SK-N-SH (cell line): ENCODE measurements around the gene MAP7. TPM values are rescaled to one million over a fixed set of nuclear protein-coding genes. Genes with fewer than 3 reads are reported as not detected.

Source experiments
- CTCF ChIA-PET: fragments of 300-600, 350-600 bp; formaldehyde crosslinking; extraction: SDS; loops from one replicate; lab custom pipeline; 2021; lab: Yijun Ruan, JAX
- POLR2A ChIA-PET: fragments of 350-600 bp; sonication (Branson Sonifier 250); formaldehyde crosslinking; extraction: SDS; loops from one replicate; lab custom pipeline; 2020; ENCODE audit warnings: antibody characterized with exemption, inconsistent platforms; lab: Yijun Ruan, JAX
- DNase-seq: peaks from one replicate; pipeline ENCODE4 v3.0.0; 2012
- H2AFZ ChIP-seq: fragments of 200-600 bp; sonication (generic); 2 replicates; pipeline ENCODE4 v1.8.1; 2016; ENCODE audit warnings: antibody characterized with exemption, mild to moderate bottlenecking, low read depth
- H3F3A ChIP-seq: fragments of 200-600 bp; sonication (generic); replicated peaks from 2 replicates; pipeline ENCODE3; 2016; ENCODE audit warnings: antibody characterized with exemption, mild to moderate bottlenecking; ENCODE audit not compliant: insufficient read depth
- H3K27ac ChIP-seq, 2 experiments: fragments of 200-500 bp in 1 of 2; fragments of 200-600 bp in 1 of 2; sonication (Bioruptor generic) in 1 of 2; sonication (generic), shearing (Covaris generic) in 1 of 2; 2 replicates each; pipeline versions ENCODE4 v1.5.1 to v1.6.1; 2014 to 2016; ENCODE audit warnings: low read depth in 2 of 2, inconsistent platforms in 1 of 2, low read length in 1 of 2, mild to moderate bottlenecking in 1 of 2, mixed read lengths in 1 of 2
- H3K27me3 ChIP-seq: fragments of 200-600 bp; sonication (generic), shearing (Covaris generic); 2 replicates; pipeline ENCODE4 v1.6.1; 2016; ENCODE audit warnings: mixed run types; ENCODE audit not compliant: insufficient read depth
- H3K36me3 ChIP-seq, 2 experiments: fragments of 200-500 bp in 1 of 2; fragments of 200-600 bp in 1 of 2; sonication (Bioruptor generic) in 1 of 2; sonication (generic) in 1 of 2; replicated peaks in 1 of 2; 2 replicates each; pipeline versions ENCODE3 to v1.5.1; 2014 to 2016; ENCODE audit warnings: low read length in 1 of 2, mild to moderate bottlenecking in 1 of 2; ENCODE audit not compliant: insufficient read depth in 2 of 2, control insufficient read depth in 1 of 2
- H3K4me1 ChIP-seq, 2 experiments: fragments of 200-500 bp in 1 of 2; fragments of 200-600 bp in 1 of 2; sonication (Bioruptor generic) in 1 of 2; sonication (generic), shearing (Covaris generic) in 1 of 2; 2 replicates each; pipeline versions ENCODE4 v1.5.1 to v1.6.1; 2014 to 2016; ENCODE audit warnings: low read depth in 1 of 2, low read length in 1 of 2, mixed run types in 1 of 2; ENCODE audit not compliant: insufficient read depth in 2 of 2, control insufficient read depth in 1 of 2
- H3K4me2 ChIP-seq: fragments of 200-600 bp; sonication (generic), shearing (Covaris generic); 2 replicates; pipeline ENCODE4 v1.6.1; 2017; ENCODE audit warnings: mixed run types
- H3K4me3 ChIP-seq, 2 experiments: fragments of 200-500 bp in 1 of 2; fragments of 200-600 bp in 1 of 2; sonication (Bioruptor generic) in 1 of 2; sonication (generic), shearing (Covaris generic) in 1 of 2; 2 replicates each; pipeline versions ENCODE4 v1.5.1 to v1.8.1; 2014 to 2016; ENCODE audit warnings: low read depth in 2 of 2, inconsistent platforms in 1 of 2, low read length in 1 of 2, mild to moderate bottlenecking in 1 of 2, mixed read lengths in 1 of 2, moderate library complexity in 1 of 2
- H3K79me2 ChIP-seq: fragments of 200-600 bp; sonication (generic); 2 replicates; pipeline ENCODE4 v1.8.1; 2017; ENCODE audit warnings: mild to moderate bottlenecking; ENCODE audit not compliant: insufficient read depth
- H3K9ac ChIP-seq: fragments of 200-600 bp; sonication (generic); 2 replicates; pipeline ENCODE4 v1.6.1; 2017; ENCODE audit warnings: mixed run types
- H3K9me2 ChIP-seq: fragments of 200-600 bp; sonication (generic); 2 replicates; pipeline ENCODE4 v1.6.1; 2017; ENCODE audit warnings: mixed run types
- H3K9me3 ChIP-seq: fragments of 200-600 bp; sonication (generic); 2 replicates; pipeline ENCODE4 v1.6.1; 2017; ENCODE audit warnings: mixed run types, mild to moderate bottlenecking, moderate library complexity
- H4K20me1 ChIP-seq: fragments of 200-600 bp; sonication (generic); 2 replicates; pipeline ENCODE4 v1.6.1; 2017; ENCODE audit warnings: mild to moderate bottlenecking, mixed run types; ENCODE audit not compliant: insufficient read depth
- CHD2 ChIP-seq: fragments of 150-350 bp; IDR thresholded peaks from 2 replicates; pipeline ENCODE4 v1.6.1; 2018; ENCODE audit warnings: low read length; ENCODE audit not compliant: partially characterized antibody
- ELF1 ChIP-seq: IDR thresholded peaks from 2 replicates; pipeline ENCODE4 v1.4.0; 2012
- EP300 ChIP-seq, 2 experiments: IDR thresholded peaks; 2 replicates each; pipeline versions ENCODE4 v1.4.0 to v1.6.1; 2012; ENCODE audit warnings: borderline replicate concordance in 1 of 2, low read depth in 1 of 2, low read length in 1 of 2
- FOSL2 ChIP-seq: IDR thresholded peaks from 2 replicates; pipeline ENCODE4 v1.4.0; 2012; ENCODE audit warnings: low read depth, mild to moderate bottlenecking, moderate library complexity, borderline replicate concordance
- FOXM1 ChIP-seq: IDR thresholded peaks from 2 replicates; pipeline ENCODE4 v1.4.0; 2012; ENCODE audit warnings: low read depth, mild to moderate bottlenecking
- GABPA ChIP-seq: IDR thresholded peaks from 2 replicates; pipeline ENCODE4 v1.4.0; 2012; ENCODE audit warnings: low read depth, mild to moderate bottlenecking
- POLR2AphosphoS5 ChIP-seq: IDR thresholded peaks from 2 replicates; pipeline ENCODE4 v1.6.1; 2012; ENCODE audit warnings: low read depth, low read length
- RFX5 ChIP-seq: IDR thresholded peaks from 2 replicates; pipeline ENCODE4 v1.6.1; 2012; ENCODE audit warnings: mild to moderate bottlenecking, improper control_type of control experiment, low read length
- RXRA ChIP-seq: IDR thresholded peaks from 2 replicates; pipeline ENCODE4 v1.4.0; 2012; ENCODE audit warnings: low read depth, mild to moderate bottlenecking, borderline replicate concordance
- SMC3 ChIP-seq: IDR thresholded peaks from 2 replicates; pipeline ENCODE4 v1.6.1; 2012; ENCODE audit warnings: low read depth, low read length, improper control_type of control experiment
- YY1 ChIP-seq: IDR thresholded peaks from 2 replicates; pipeline ENCODE4 v1.4.0; 2012; ENCODE audit warnings: low read depth, mild to moderate bottlenecking
- WGBS: methylation state at CpG from one replicate; pipeline ENCODE4 v1.1.6; 2017; ENCODE audit warnings: low lambda C conversion rate; 5-methylcytosine and 5-hydroxymethylcytosine counted together
- polyA plus RNA-seq, 3 experiments: library from polyadenylated mRNA; depleted of rRNA; stranded (reverse); fragments of >200 nt; gene quantifications; 2 replicates each; pipeline ENCODE4 v1.2.3, GENCODE V29; 2012
- TF ChIP-seq, protein P1 (sequence below): IDR thresholded peaks from 2 replicates; pipeline ENCODE4; 2012
- TF ChIP-seq, protein P2 (sequence below): IDR thresholded peaks from 2 replicates; pipeline ENCODE4 v1.4.0; 2012; ENCODE audit warnings: low read depth

Gene MAP7
- polyA plus RNA-seq, 1 of the 3 experiments (the other 2 are of a cell fraction): 0.76 TPM

DNA sequence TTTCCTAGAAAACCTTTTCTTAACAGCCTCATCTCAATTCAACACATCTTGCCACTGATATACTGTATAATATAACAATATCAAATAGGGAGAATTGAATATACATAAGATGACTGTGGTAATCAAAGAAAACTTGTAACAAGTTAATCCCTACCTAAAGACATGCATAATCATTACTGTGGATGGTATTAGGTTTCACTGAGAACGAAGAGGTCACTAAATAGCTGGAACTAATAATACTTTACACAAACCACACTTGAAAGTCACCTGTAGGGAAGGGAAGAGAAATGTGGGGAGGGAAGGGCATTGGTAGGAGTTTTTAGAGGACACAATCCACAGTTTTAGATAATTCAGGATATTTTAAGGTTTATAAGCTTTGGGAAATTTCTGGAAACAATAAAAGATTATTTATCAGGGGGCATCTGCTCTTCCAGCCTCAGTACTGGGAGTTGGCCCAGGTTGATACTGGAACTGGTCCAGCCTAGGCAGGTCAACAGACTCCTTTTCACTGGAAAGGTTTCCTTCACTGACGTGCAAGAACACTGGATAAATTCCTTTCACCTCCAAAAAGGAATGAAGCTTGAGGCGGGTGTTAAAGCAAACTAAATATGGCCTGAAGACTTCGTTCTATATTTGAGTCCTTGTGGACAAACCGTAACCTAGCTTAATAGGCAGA is 44.0 kb downstream of the MAP7 start:
- Histone ChIP-seq H3K79me2 (no peaks in the 10 kb centered on the region), H3K36me3 (no peaks in the 10 kb centered on the region), H3K27ac (peak overlapping the region in 1 of 2 experiments; percentile 16; a peak in 2 of 4 replicates), H3K4me1 (peaks cover 0 to 20% of the 10 kb centered on the region in 2 experiments; a peak in 2 of 4 replicates), H3K9ac (no peak overlapping the region), H3F3A (no peaks in the 10 kb centered on the region), H3K27me3 (no peaks in the 10 kb centered on the region), H3K9me2 (no peaks in the 10 kb centered on the region), H3K4me3 (no peak overlapping the region), H2AFZ (no peak overlapping the region), H4K20me1 (no peaks in the 10 kb centered on the region), H3K9me3 (no peaks in the 10 kb centered on the region), H3K4me2 (no peak overlapping the region)
- DNase-seq: no peak
- ChIA-PET CTCF (interaction anchor here (0.7 to 1.9 kb wide), 4 partner anchors 19 to 44 kb away, joined by 3 to 8 read pairs (median 5); partner anchors contain the start of gene MAP7), POLR2A (no interaction called here)
- TF ChIP-seq FOSL2 (no peak), YY1 (no peak), RXRA (no peak)
- TF ChIP-seq, protein P1, sequence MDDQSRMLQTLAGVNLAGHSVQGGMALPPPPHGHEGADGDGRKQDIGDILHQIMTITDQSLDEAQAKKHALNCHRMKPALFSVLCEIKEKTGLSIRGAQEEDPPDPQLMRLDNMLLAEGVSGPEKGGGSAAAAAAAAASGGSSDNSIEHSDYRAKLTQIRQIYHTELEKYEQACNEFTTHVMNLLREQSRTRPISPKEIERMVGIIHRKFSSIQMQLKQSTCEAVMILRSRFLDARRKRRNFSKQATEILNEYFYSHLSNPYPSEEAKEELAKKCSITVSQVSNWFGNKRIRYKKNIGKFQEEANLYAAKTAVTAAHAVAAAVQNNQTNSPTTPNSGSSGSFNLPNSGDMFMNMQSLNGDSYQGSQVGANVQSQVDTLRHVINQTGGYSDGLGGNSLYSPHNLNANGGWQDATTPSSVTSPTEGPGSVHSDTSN: no peak
- 85% methylated on average over 5 of the region's 5 CpGs for WGBS

DNA sequence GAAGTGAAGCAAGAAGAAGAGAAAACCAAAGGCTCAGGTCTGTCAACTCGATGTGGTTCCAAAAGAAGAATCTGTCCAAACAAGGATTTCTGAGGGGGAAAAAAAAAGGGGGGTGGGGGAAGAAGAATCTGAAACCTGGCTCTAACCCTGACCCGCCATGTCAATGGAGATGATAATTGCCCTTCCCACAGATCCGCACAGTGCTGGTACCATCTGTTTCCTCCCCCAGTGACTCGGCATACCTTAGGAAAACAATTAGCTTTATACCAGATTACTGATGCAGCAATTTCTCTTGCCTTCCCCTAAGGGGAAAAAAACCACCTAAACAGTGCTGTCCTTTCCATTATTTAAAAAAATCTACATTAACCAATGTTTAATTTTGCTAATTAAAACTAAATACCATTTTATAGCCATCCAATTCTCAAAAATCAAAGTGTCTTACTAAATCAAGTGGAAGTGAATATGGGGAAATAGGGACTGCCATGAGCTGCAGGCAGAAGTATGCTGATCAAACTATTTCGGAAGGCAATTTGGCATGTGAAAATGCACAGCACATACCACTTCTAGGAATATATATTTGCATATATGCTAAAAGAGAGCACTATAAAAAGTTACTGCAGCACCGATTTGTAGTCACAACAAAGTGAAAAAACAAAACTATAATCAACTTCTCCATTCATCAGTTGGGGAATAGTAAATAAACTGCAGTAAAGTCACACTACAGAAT is 46.8 kb downstream of the MAP7 start:
- Histone ChIP-seq H3K4me2 (no peak overlapping the region), H2AFZ (no peak overlapping the region), H3K9ac (no peak overlapping the region), H3K9me3 (no peaks in the 10 kb centered on the region), H3K4me1 (peaks cover 0 to 20% of the 10 kb centered on the region in 2 experiments; a peak in 2 of 4 replicates), H3K27me3 (no peaks in the 10 kb centered on the region), H3K27ac (peak overlapping the region in 1 of 2 experiments; percentile 51; a peak in 2 of 4 replicates), H3K9me2 (no peaks in the 10 kb centered on the region), H3K36me3 (no peaks in the 10 kb centered on the region), H3K79me2 (no peaks in the 10 kb centered on the region), H3K4me3 (no peak overlapping the region), H3F3A (no peaks in the 10 kb centered on the region), H4K20me1 (no peaks in the 10 kb centered on the region)
- ChIA-PET CTCF (no interaction called here), POLR2A (no interaction called here)
- TF ChIP-seq POLR2AphosphoS5 (no peak), ELF1 (no peak), CHD2 (no peak), SMC3 (no peak), RFX5 (no peak), GABPA (no peak), YY1 (no peak), FOSL2 (no peak), FOXM1 (no peak), EP300 (IDR thresholded peaks at IDR 0.05; ENCODE audit: borderline replicate concordance in 1 of 2, low read depth in 1 of 2, low read length in 1 of 2) (no peak)
- TF ChIP-seq, protein P2, sequence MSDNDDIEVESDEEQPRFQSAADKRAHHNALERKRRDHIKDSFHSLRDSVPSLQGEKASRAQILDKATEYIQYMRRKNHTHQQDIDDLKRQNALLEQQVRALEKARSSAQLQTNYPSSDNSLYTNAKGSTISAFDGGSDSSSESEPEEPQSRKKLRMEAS: no peak
- 75% methylated on average over 6 of the region's 6 CpGs for WGBS
- no peak for DNase-seq
